Choroid plexus epithelial cell (primary cell): ENCODE measurements around the gene TNFRSF8.
"Not testable (repeated sequence)": the region's sequence is repeated elsewhere in the genome, so short reads cannot be mapped to it uniquely, and the experiment has no call there.

Experiments
- DNase-seq: peaks from one replicate; pipeline ENCODE4 v3.0.0-alpha.2; 2010; ENCODE audit warnings: low read depth
- H3K4me3 ChIP-seq: 2 replicates; pipeline ENCODE4 v1.5.1; 2011; ENCODE audit warnings: low read depth, mild to moderate bottlenecking, control low read depth, low read length, moderate library complexity
- TF ChIP-seq, protein P1 (sequence below): conservative IDR thresholded peaks from 2 replicates; pipeline ENCODE4 v1.5.1; 2011; ENCODE audit warnings: low read depth, mild to moderate bottlenecking, control low read depth, inconsistent platforms, low read length, moderate library complexity

TNFRSF8 gene

DNA sequence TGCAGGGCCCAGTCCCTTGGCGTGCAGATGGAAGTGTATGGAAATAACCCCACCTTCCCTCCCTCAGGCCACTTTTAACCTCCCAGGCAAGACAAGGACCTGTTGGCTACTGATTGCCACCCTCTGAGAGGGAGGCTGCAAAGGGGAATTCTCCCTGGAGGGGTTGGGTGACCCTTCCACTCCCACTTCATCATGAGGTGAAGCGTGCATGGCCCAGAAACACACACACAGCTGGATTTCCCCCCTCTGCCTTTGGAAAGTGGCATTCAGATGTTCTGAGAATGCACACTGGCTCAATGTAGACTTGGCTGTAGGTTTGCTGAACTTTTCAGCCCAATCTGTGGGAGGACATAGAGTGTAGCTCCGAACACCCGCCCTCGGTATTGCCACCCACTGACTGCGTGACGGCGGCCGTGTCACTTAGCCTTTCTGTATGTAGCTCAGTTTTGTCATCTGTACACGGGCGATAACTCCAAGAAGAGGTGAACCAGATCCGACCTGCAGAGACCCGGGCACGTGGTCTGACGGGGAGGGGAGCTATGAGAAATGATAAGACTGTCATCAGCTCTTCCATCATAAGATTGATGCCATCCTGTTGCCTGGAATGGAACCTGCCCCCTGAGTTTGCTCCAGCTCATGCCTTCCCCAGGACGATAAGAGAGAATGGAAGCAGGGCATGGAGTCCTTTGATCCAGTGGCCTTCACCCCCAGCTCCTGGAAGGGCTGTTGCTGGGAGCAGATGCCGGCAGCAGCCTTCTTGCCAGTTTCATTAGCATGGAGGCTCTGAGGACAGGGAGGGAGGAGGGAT lies 24.5 kb upstream of the TNFRSF8 start:
- H3K4me3 ChIP-seq = no peak overlapping the region
- TF ChIP-seq, protein P1, sequence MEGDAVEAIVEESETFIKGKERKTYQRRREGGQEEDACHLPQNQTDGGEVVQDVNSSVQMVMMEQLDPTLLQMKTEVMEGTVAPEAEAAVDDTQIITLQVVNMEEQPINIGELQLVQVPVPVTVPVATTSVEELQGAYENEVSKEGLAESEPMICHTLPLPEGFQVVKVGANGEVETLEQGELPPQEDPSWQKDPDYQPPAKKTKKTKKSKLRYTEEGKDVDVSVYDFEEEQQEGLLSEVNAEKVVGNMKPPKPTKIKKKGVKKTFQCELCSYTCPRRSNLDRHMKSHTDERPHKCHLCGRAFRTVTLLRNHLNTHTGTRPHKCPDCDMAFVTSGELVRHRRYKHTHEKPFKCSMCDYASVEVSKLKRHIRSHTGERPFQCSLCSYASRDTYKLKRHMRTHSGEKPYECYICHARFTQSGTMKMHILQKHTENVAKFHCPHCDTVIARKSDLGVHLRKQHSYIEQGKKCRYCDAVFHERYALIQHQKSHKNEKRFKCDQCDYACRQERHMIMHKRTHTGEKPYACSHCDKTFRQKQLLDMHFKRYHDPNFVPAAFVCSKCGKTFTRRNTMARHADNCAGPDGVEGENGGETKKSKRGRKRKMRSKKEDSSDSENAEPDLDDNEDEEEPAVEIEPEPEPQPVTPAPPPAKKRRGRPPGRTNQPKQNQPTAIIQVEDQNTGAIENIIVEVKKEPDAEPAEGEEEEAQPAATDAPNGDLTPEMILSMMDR = no peak
- no peak for DNase-seq

DNA sequence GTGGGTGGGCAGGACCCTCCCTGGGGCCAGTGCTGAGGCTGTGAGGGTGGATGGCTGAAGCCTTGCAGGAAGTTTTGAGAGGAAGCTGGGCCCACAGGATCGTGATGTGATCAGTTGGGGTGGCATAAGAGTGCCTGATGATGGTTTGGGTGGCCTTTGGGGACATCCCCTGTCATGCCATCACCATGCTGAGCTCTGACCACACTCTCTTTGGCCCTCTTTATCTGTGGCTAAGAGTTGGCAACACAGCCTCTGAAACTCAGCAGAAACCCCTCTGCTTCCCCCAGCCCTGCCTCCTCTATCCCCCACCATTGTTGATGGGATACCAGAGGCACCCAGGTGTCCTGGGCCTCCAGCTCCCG lies 24.0 kb upstream of the TNFRSF8 start:
- no peak overlapping the region for H3K4me3 ChIP-seq
- TF ChIP-seq, protein P1 = no peak
- no peak for DNase-seq

DNA sequence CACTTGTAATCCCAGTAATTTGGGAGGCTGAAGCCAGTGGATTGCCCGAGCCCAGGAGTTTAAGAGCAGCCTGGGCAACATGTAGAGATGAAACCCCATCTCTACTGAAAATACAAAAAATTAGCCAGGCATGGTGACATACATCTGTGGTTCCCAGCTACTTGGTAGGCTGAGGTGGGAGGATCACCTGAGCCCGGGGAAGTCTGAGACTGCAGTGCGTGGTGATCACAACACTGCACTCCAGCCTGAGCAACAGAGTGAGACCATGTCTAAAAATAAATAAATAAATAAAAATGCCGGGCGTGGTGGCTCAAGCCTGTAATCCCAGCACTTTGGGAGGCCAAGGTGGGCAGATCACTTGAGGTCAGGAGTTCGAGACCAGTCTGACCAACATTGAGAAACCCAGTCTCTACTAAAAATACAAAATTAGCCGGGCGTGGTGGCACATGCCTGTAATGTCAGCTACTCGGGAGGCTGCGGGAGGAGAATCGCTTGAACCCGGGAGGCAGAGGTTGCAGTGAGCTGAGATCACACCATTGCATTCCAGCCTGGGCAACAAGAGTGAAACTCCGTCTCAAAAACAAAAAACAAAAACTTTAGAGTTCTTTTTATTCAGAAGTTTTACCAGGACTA lies 23.2 kb upstream of the TNFRSF8 start:
- not testable (repeated sequence) for H3K4me3 ChIP-seq, DNase-seq

DNA sequence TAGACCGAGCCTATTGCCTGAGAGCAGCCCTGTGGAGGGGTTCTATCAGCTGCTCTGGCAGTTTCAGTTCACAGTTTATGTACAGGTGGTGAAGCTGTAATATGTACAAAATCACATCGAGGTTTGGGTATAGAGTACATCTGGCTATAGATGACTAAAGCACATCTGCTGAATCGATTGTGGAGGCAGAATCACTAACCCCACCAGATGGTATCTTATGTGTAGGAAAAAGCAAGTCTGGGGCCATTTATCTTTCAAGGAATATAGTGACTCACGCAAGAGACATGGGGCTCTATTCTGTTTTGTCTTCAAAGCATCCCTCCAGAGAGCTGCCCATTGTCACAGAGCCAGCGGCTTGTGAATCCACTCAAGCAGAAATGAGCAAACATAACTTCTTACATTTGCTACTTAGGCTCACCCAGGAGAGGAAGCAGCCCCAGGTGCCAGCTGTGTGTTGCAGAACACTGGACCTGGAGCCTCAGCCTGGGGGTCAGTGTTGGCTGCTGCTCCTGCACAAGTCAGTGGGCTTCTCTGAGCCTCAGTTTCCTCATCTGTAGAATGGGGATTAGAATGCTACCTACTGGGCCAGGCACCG lies 22.5 kb upstream of the TNFRSF8 start:
- peak; percentile 53 for DNase-seq
- H3K4me3 ChIP-seq = no peak overlapping the region
- TF ChIP-seq, protein P1 = no peak

DNA sequence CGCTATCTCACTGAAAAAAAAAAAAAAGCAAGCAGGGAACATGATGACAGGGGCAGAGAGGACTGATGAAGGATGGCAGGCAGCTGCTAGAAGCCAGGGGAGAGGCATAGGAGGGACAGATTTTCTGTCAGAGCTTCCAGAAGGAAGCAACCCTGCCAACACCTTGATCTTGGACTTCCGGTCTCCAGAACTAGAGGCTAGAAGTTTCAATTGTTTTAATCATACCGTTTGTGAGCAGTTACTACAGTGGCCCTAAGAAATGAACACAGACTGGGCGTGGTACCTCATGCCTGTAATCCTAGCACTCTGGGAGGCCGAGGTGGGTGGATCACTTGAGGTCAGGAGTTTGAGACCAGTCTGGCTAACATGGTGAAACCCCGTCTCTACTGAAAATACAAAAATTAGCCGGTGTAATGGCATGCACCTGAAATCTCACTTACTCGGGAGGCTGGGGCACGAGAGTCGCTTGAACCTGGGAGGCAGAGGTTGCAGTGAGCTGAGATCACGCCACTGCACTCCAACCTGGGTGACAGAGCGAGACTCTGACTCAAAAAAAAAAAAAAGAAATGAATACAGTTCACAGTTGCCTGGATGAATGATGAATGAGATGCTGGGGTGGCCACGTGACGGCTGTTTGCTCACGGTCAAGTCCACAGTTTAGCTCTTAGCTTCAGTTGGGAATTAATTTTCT lies 18.8 kb upstream of the TNFRSF8 start:
- H3K4me3 ChIP-seq, DNase-seq: not testable (repeated sequence)

DNA sequence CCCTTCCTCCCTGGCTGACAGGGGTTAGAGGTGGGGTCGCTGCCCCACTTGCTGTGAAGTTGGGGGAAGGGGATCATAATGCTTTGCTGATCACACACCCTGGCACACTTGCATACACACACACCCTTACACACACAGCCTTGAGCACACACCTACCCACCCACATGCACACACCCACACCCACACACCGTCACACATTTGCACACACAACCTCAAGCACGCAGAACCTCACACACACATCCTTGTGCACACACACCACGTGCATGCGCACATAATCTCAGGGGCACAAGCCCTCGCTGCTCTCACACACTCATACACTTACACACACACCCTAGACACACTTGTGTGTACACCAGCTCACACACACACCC lies 16.4 kb upstream of the TNFRSF8 start:
- no peak overlapping the region for H3K4me3 ChIP-seq
- TF ChIP-seq, protein P1 = no peak
- DNase-seq = no peak

DNA sequence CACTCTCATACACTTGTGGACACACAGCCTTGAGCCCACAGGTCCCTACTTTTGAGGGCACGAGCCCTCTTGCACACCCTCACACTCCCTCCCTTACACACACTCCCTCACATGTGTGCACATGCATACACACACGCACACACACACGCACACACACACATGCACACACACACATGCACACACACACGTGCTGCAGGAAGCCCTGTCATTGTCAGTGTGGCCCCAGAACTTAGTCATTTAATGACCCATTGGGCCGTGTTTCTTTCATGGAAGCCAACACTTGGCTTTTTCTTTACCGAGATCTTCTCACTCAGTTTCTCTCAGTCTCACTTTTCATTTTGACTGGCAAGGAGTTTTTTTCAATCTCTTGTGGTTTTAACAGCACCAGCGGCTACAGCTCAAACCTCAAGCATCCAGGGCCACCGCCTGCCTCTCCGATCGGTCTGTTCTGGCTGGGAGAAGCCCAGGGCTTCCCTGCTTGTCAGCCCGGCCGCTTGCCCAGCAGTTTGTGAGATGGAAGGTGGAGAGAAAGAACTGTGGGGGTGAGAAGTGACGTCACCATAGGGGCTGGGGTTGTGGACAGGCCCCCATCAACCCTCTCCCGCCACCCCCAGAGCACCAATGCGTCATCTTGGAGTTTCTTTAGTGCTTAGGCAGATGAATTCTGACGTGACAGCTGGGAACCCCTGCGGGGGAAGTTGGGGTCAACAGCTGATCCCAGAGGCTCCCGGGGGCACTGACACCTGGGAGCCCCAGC lies 15.8 kb upstream of the TNFRSF8 start:
- no peak overlapping the region for H3K4me3 ChIP-seq
- TF ChIP-seq, protein P1 = no peak
- peak; percentile 47 for DNase-seq
